GM20000 (cell line): ENCODE data around the gene RDH5.

Source experiments
- DNase-seq: peaks from one replicate; pipeline ENCODE4 v3.0.0; 2012; ENCODE audit warnings: low spot score
- CTCF ChIP-seq: IDR thresholded peaks from 2 replicates; pipeline ENCODE4 v1.5.1; 2012; ENCODE audit warnings: mild to moderate bottlenecking, control low read depth; ENCODE audit errors: extremely low read depth, missing control alignments

Gene RDH5

GRCh38 chr12:55682087-55682796 is 38.0 kb upstream of the RDH5 start:
- no peak for TF ChIP-seq CTCF
- DNase-seq, result no peak

- no peak for TF ChIP-seq CTCF
- no peak for DNase-seq
These were observed 36.5 kb upstream of the RDH5 start for GRCh38 chr12:55683676-55684075.

GRCh38 chr12:55684761-55685370 is 35.3 kb upstream of the RDH5 start:
- no peak for DNase-seq
- no peak for TF ChIP-seq CTCF

- TF ChIP-seq CTCF, result no peak
- no peak for DNase-seq
These were observed 34.5 kb upstream of the RDH5 start for GRCh38 chr12:55685671-55686070.

- TF ChIP-seq CTCF, result no peak
- no peak for DNase-seq
These were observed 33.7 kb upstream of the RDH5 start for GRCh38 chr12:55686366-55687010.

- no peak for TF ChIP-seq CTCF
- peak; percentile 60 for DNase-seq
These were observed 32.4 kb upstream of the RDH5 start for GRCh38 chr12:55687746-55688145.

- no peak for DNase-seq
- no peak for TF ChIP-seq CTCF
These were observed 31.2 kb upstream of the RDH5 start for GRCh38 chr12:55688716-55689655.
